Stimulated activated naive B cell treated with anti-CD40 and anti-IgM and Interleukin-4, amounts not matched to agents 10 μg/mL and 1 μg/mL and 100 μg/mL, for 72 hours (primary cell): Measurements from ENCODE around the gene PEX3.

ENCODE experiments used
- ATAC-seq, 2 donors: fragments of 150-1000 bp; cut with Tn5 transposase; replicated peaks; 2 replicates each; pipeline ENCODE4 v1.10.0; 2021; ENCODE audit warnings: moderate library complexity in 1 of 2
- DNase-seq: peaks from one replicate; pipeline ENCODE4 v3.0.0; 2021
- H3K27ac Mint-ChIP-seq: one replicate; pipeline ENCODE4 v1.8.0; 2022; ENCODE audit warnings: mild to moderate bottlenecking, mixed read lengths
- H3K27me3 Mint-ChIP-seq, 2 donors: one replicate each; pipeline ENCODE4 v1.8.0; 2022; ENCODE audit warnings: mixed read lengths in 2 of 2
- H3K36me3 Mint-ChIP-seq, 2 donors: one replicate each; pipeline ENCODE4 v1.8.0; 2022; ENCODE audit warnings: mixed read lengths in 2 of 2, mild to moderate bottlenecking in 1 of 2
- H3K4me1 Mint-ChIP-seq, 2 donors: one replicate each; pipeline ENCODE4 v1.8.0; 2022; ENCODE audit warnings: mixed read lengths in 2 of 2, mild to moderate bottlenecking in 1 of 2
- H3K4me3 Mint-ChIP-seq, 2 donors: one replicate each; pipeline ENCODE4 v1.8.0; 2022; ENCODE audit warnings: mild to moderate bottlenecking in 2 of 2, mixed read lengths in 2 of 2, moderate library complexity in 1 of 2
- H3K9me3 Mint-ChIP-seq, 2 donors: one replicate each; pipeline ENCODE4 v1.8.0; 2022; ENCODE audit warnings: mixed read lengths in 2 of 2, mild to moderate bottlenecking in 1 of 2

Gene PEX3, protein sequence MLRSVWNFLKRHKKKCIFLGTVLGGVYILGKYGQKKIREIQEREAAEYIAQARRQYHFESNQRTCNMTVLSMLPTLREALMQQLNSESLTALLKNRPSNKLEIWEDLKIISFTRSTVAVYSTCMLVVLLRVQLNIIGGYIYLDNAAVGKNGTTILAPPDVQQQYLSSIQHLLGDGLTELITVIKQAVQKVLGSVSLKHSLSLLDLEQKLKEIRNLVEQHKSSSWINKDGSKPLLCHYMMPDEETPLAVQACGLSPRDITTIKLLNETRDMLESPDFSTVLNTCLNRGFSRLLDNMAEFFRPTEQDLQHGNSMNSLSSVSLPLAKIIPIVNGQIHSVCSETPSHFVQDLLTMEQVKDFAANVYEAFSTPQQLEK

GRCh38 chr6:143450453-143451371 is at the start of gene PEX3, which contains the start of gene ADAT2:
PEX3 (plus strand) TSS chr6:143450805; CDS start chr6:143451043, 238 bp downstream.
ADAT2 (minus strand) TSS chr6:143450695; CDS start chr6:143450658, 37 bp downstream.
- peak; percentile 95 for DNase-seq
- H3K4me3 Mint-ChIP-seq = peak within 1 kb of the TSS; percentile 92 to 99
- ATAC-seq = peak; percentile 98
- H3K36me3 Mint-ChIP-seq = peaks cover 8 to 12% of the 10 kb centered on the region in 2 donors
- H3K4me1 Mint-ChIP-seq = peaks cover 17 to 38% of the 10 kb centered on the region in 2 donors
- no peaks in the 10 kb centered on the region for H3K27me3 Mint-ChIP-seq
- peak within 1 kb of the TSS; percentile 99 for H3K27ac Mint-ChIP-seq
- H3K9me3 Mint-ChIP-seq = no peaks in the 10 kb centered on the region

GRCh38 chr6:143401068-143401446 is 49.5 kb upstream of the PEX3 start:
- ATAC-seq = peak in 1 of 2 donors; percentile 8
- Mint-ChIP-seq H3K27me3 (no peaks in the 10 kb centered on the region), H3K36me3 (no peaks in the 10 kb centered on the region), H3K4me3 (no peak overlapping the region), H3K27ac (no peak overlapping the region), H3K4me1 (peaks cover 9 to 10% of the 10 kb centered on the region in 2 donors), H3K9me3 (no peaks in the 10 kb centered on the region)
- DNase-seq = no peak

- Mint-ChIP-seq H3K4me1 (peaks cover 9 to 10% of the 10 kb centered on the region in 2 donors), H3K27ac (no peak overlapping the region), H3K36me3 (no peaks in the 10 kb centered on the region), H3K9me3 (no peaks in the 10 kb centered on the region), H3K27me3 (no peaks in the 10 kb centered on the region), H3K4me3 (no peak overlapping the region)
- no peak for ATAC-seq
- no peak for DNase-seq
Observed at GRCh38 chr6:143401636-143402370, 48.8 kb upstream of the PEX3 start.

DNA sequence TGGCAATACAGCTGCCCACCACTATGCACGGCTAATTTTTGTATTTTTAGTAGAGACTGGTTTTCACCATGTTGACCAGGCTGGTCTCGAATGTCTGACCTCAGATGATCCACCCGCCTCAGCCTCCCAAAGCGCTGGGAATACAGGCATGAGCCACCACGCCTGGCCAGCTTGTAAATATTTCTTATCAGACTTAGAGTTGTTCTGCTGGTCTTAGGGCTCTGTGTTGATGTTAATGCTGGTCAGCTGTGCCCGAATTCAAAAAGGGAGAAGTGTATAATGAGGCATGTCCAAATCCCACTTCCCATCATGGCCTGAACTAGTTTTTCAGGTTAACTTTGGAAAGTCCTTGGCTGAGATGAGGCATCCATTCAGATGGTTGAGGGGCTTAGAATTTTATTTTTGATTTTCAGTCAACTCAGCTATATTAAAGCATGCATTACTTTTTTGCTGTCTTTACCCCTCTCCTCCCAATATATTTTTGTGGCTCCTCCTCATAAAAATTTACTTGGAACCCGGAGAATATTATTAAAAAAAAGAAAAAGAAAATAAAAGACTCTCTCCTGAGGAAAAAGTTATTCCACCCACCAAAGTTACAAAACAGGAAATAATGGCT is 47.8 kb upstream of the PEX3 start:
- H3K4me1 Mint-ChIP-seq = peaks cover 9 to 10% of the 10 kb centered on the region in 2 donors
- H3K4me3 Mint-ChIP-seq = no peak overlapping the region
- H3K27ac Mint-ChIP-seq = no peak overlapping the region
- H3K27me3 Mint-ChIP-seq = peaks cover 0 to 5% of the 10 kb centered on the region in 2 donors
- ATAC-seq = no peak
- no peaks in the 10 kb centered on the region for H3K36me3 Mint-ChIP-seq
- no peaks in the 10 kb centered on the region for H3K9me3 Mint-ChIP-seq
- DNase-seq = no peak

GRCh38 chr6:143405373-143406154 is 45.0 kb upstream of the PEX3 start:
- no peaks in the 10 kb centered on the region for H3K36me3 Mint-ChIP-seq
- no peak for DNase-seq
- no peak overlapping the region for H3K4me3 Mint-ChIP-seq

DNA sequence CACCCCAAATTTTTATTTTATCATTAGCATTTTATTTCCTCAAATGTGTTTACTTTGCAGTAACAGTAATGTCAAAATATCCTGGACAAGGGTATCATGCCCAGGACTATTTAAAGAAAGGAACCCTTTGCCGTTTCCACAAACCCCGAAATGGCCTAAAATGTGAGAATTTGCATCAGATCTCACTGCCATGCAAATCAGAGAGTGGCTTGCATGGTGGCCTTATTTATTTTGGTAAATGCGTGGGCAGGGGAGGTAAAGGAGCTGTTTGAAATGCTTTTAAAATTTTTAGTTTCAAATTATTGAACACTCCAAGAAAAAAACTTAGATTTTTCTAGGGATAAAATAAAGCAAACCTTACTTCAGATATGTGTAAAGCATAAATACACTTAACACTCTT is 43.9 kb upstream of the PEX3 start:
- DNase-seq (no peak), ATAC-seq (no peak)
- no peak overlapping the region for H3K27ac Mint-ChIP-seq
- no peak overlapping the region for H3K4me3 Mint-ChIP-seq
- no peaks in the 10 kb centered on the region for H3K36me3 Mint-ChIP-seq
- peaks cover 0 to under 1% of the 10 kb centered on the region in 2 donors for H3K4me1 Mint-ChIP-seq
- peaks cover 0 to 1% of the 10 kb centered on the region in 2 donors for H3K9me3 Mint-ChIP-seq
- H3K27me3 Mint-ChIP-seq = peaks cover 0 to 5% of the 10 kb centered on the region in 2 donors

More at GRCh38 chr6:143405373-143406154, 45.0 kb upstream of the PEX3 start:
- peaks cover 0 to 1% of the 10 kb centered on the region in 2 donors for H3K9me3 Mint-ChIP-seq
- peaks cover 0 to 5% of the 10 kb centered on the region in 2 donors for H3K27me3 Mint-ChIP-seq
- no peak overlapping the region for H3K27ac Mint-ChIP-seq
- ATAC-seq = no peak
- peaks cover 7 to 8% of the 10 kb centered on the region in 2 donors for H3K4me1 Mint-ChIP-seq

GRCh38 chr6:143408151-143408786 is 42.3 kb upstream of the PEX3 start:
- ATAC-seq (no peak), DNase-seq (no peak)
- Mint-ChIP-seq H3K36me3 (no peaks in the 10 kb centered on the region), H3K9me3 (peaks cover 0 to 1% of the 10 kb centered on the region in 2 donors), H3K27me3 (peaks cover 0 to 5% of the 10 kb centered on the region in 2 donors), H3K4me1 (no peaks in the 10 kb centered on the region), H3K4me3 (no peak overlapping the region), H3K27ac (no peak overlapping the region)

GRCh38 chr6:143408787-143409162 is 41.8 kb upstream of the PEX3 start:
- H3K9me3 Mint-ChIP-seq = peaks cover 0 to 1% of the 10 kb centered on the region in 2 donors
- H3K27ac Mint-ChIP-seq = no peak overlapping the region
- no peaks in the 10 kb centered on the region for H3K4me1 Mint-ChIP-seq
- ATAC-seq (no peak), DNase-seq (no peak)
- no peaks in the 10 kb centered on the region for H3K36me3 Mint-ChIP-seq
- peaks cover 0 to 5% of the 10 kb centered on the region in 2 donors for H3K27me3 Mint-ChIP-seq
- no peak overlapping the region for H3K4me3 Mint-ChIP-seq

DNA sequence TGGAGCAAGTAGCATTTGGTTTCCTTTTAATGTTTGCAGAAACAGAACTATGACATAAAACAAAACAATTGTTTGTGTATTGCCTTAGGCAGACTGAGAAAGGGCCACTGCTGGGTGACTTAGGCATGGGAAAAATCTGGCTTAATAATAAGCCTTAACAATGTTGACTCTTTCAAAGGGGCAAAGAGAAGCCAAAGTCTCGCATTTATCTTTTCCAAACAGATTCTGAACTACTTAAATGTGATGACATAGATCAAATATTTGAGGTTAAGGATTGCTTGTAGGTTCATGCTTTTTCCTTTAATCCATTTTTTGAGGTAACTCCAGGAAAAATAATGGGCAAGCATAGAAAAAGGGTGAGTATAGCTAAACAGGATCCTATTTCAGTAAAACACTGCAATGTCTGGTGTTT is 39.7 kb upstream of the PEX3 start:
- Mint-ChIP-seq H3K4me3 (no peak overlapping the region), H3K36me3 (peaks cover 2 to 3% of the 10 kb centered on the region in 2 donors), H3K4me1 (no peaks in the 10 kb centered on the region), H3K9me3 (peaks cover 0 to 1% of the 10 kb centered on the region in 2 donors), H3K27me3 (peaks cover 0 to 5% of the 10 kb centered on the region in 2 donors), H3K27ac (no peak overlapping the region)
- ATAC-seq = no peak
- DNase-seq = no peak

DNA sequence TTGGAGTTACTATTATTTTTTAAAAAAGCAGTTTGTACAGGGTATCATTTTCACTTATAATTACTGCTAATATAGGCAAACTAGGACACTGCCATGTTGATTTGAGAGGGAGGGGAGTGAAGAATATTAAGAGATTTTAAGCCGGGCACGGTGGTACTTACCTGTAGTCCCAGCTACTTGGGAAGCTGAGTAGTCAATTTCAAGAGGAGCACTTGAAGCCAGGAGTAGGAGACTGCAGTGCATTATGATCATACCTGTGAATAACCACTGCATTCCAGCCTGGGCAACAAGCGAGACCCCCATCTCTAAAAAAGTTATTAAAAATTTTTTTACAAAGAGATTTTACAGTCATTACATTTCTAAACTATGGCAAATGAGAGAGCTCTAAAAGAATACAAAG is 35.8 kb upstream of the PEX3 start:
- no peaks in the 10 kb centered on the region for H3K9me3 Mint-ChIP-seq
- H3K4me1 Mint-ChIP-seq = no peaks in the 10 kb centered on the region
- DNase-seq (no peak), ATAC-seq (no peak)
- peaks cover 2 to 7% of the 10 kb centered on the region in 2 donors for H3K36me3 Mint-ChIP-seq
- no peak overlapping the region for H3K27ac Mint-ChIP-seq
- H3K4me3 Mint-ChIP-seq = no peak overlapping the region
- H3K27me3 Mint-ChIP-seq = no peaks in the 10 kb centered on the region

GRCh38 chr6:143419526-143419925 is 31.1 kb upstream of the PEX3 start:
- ATAC-seq (no peak), DNase-seq (no peak)
- no peaks in the 10 kb centered on the region for H3K27me3 Mint-ChIP-seq
- H3K4me1 Mint-ChIP-seq = no peaks in the 10 kb centered on the region
- H3K36me3 Mint-ChIP-seq = peaks cover 4 to 15% of the 10 kb centered on the region in 2 donors
- no peaks in the 10 kb centered on the region for H3K9me3 Mint-ChIP-seq
- no peak overlapping the region for H3K4me3 Mint-ChIP-seq
- no peak overlapping the region for H3K27ac Mint-ChIP-seq

- Mint-ChIP-seq H3K27ac (no peak overlapping the region), H3K36me3 (peaks cover 10 to 31% of the 10 kb centered on the region in 2 donors), H3K27me3 (no peaks in the 10 kb centered on the region), H3K4me3 (no peak overlapping the region), H3K9me3 (no peaks in the 10 kb centered on the region), H3K4me1 (peaks cover 3 to 8% of the 10 kb centered on the region in 2 donors)
- DNase-seq (no peak), ATAC-seq (no peak)
Observed at GRCh38 chr6:143426026-143426425, 24.6 kb upstream of the PEX3 start.
